PC-3 (cell line): Measurements from ENCODE around the gene ACP7. TPM values are rescaled to one million over a fixed set of nuclear protein-coding genes. Genes with fewer than 3 reads are reported as not detected.

Experiments used
- ATAC-seq: fragments of 200-7000 bp; cut with Tn5 transposase; 2 replicates; pipeline ENCODE4 v1.9.1; 2020; ENCODE audit warnings: mild to moderate bottlenecking, moderate library complexity
- BruUV-seq: library from RNA; stranded (reverse); fragments of 400-500 nt; replicated peaks from 2 replicates; lab custom pipeline; 2021; lab: Mats Ljungman, UMichigan
- CTCF ChIA-PET: fragments of 300-600 bp; sonication (Branson Sonifier 250); formaldehyde crosslinking; loops from one replicate; lab custom pipeline; 2022; ENCODE audit warnings: antibody characterized with exemption; lab: Charles Lee
- POLR2A ChIA-PET: fragments of 300-600 bp; sonication (Branson Sonifier 250); formaldehyde crosslinking; loops from one replicate; lab custom pipeline; 2022; ENCODE audit warnings: antibody characterized with exemption; ENCODE audit not compliant: unreplicated experiment; lab: Charles Lee
- DNase-seq: peaks from one replicate; pipeline ENCODE4 v3.0.0-alpha.2; 2015
- H2AFZ ChIP-seq: fragments of 300-600 bp; sonication (generic); 2 replicates; pipeline ENCODE4 v1.6.0; 2016; ENCODE audit warnings: antibody characterized with exemption, low read length
- H3F3A ChIP-seq: fragments of 300-600 bp; sonication (generic); one replicate; pipeline ENCODE4 v1.6.0; 2017; ENCODE audit warnings: antibody characterized with exemption, low read length, control low read depth, mild to moderate bottlenecking; ENCODE audit not compliant: unreplicated experiment
- H3K27ac ChIP-seq: fragments of 300-600 bp; sonication (generic); 2 replicates; pipeline ENCODE4 v1.5.1; 2016; ENCODE audit warnings: mild to moderate bottlenecking, low read length
- H3K27me3 ChIP-seq: fragments of 300-600 bp; sonication (generic); 2 replicates; pipeline ENCODE4 v1.6.1; 2016; ENCODE audit warnings: low read length, mixed read lengths
- H3K36me3 ChIP-seq: fragments of 300-600 bp; sonication (generic); 2 replicates; pipeline ENCODE4 v1.6.1; 2016; ENCODE audit warnings: low read depth, mixed run types, low read length, mixed read lengths
- H3K4me1 ChIP-seq: fragments of 300-600 bp; sonication (generic); 2 replicates; pipeline ENCODE4 v1.5.1; 2016; ENCODE audit warnings: low read length; ENCODE audit not compliant: insufficient read depth
- H3K4me2 ChIP-seq: fragments of 300-600 bp; sonication (generic); 2 replicates; pipeline ENCODE4 v1.6.0; 2016; ENCODE audit warnings: low read length
- H3K4me3 ChIP-seq: fragments of 300-600 bp; sonication (generic); 2 replicates; pipeline ENCODE4 v1.5.1; 2016; ENCODE audit warnings: mild to moderate bottlenecking, low read length, mixed read lengths
- H3K79me2 ChIP-seq: fragments of 300-600 bp; sonication (generic); 2 replicates; pipeline ENCODE4 v1.6.1; 2017; ENCODE audit warnings: low read length, mixed read lengths
- H3K9ac ChIP-seq: fragments of 300-600 bp; sonication (generic); 2 replicates; pipeline ENCODE4 v1.6.0; 2016; ENCODE audit warnings: mild to moderate bottlenecking, low read length
- H3K9me2 ChIP-seq: fragments of 300-600 bp; sonication (generic); replicated peaks from 2 replicates; pipeline ENCODE4 v1.6.1; 2016; ENCODE audit warnings: mixed run types, low read length, mixed read lengths
- H3K9me3 ChIP-seq: fragments of 300-600 bp; sonication (generic); 2 replicates; pipeline ENCODE4 v1.6.1; 2016; ENCODE audit warnings: low read length, mixed read lengths
- H4K20me1 ChIP-seq: fragments of 300-600 bp; sonication (generic); 2 replicates; pipeline ENCODE4 v1.6.1; 2016; ENCODE audit warnings: low read length, mixed read lengths
- CTCF ChIP-seq: fragments of 300-600 bp; sonication (generic); conservative IDR thresholded peaks from 2 replicates; pipeline ENCODE4 v1.5.1; 2017; ENCODE audit warnings: antibody characterized with exemption, low read depth, mild to moderate bottlenecking, low read length
- EZH2 ChIP-seq: fragments of 300-600 bp; sonication (generic); IDR thresholded peaks from one replicate; pipeline ENCODE4 v1.6.1; 2017; ENCODE audit warnings: antibody characterized with exemption, mild to moderate bottlenecking, low read length; ENCODE audit not compliant: unreplicated experiment
- EZH2phosphoT487 ChIP-seq: fragments of 300-600 bp; sonication (generic); IDR thresholded peaks from 2 replicates; pipeline ENCODE4 v1.6.1; 2018; ENCODE audit warnings: mild to moderate bottlenecking, antibody characterized with exemption, low read length, borderline replicate concordance
- intact Hi-C: fragments of 100-400 bp; cut with micrococcal nuclease; formaldehyde crosslinking; loops from 2 replicates; pipeline ENCODE4 v1.9.0; 2023
- total RNA-seq: library from RNA; depleted of rRNA; stranded (reverse); fragments of >200 nt; gene quantifications from 2 replicates; pipeline ENCODE4 v1.2.3, GENCODE V29; 2014

The ACP7 gene
- total RNA-seq, 1 experiment from 2014 or later, result 5.0 TPM

- Histone ChIP-seq H3K27ac (no peak overlapping the region), H4K20me1 (no peaks in the 10 kb centered on the region; the same call in 1 of the 2 replicates), H3K4me2 (no peak overlapping the region), H3K4me1 (no peaks in the 10 kb centered on the region), H3K79me2 (peaks cover 92% of the 10 kb centered on the region), H3K9me3 (no peaks in the 10 kb centered on the region), H3F3A (no peaks in the 10 kb centered on the region), H3K9ac (no peak overlapping the region), H3K27me3 (no peaks in the 10 kb centered on the region), H3K9me2 (no peaks in the 10 kb centered on the region), H3K4me3 (no peak overlapping the region), H3K36me3 (no peaks in the 10 kb centered on the region), H2AFZ (no peak overlapping the region)
- CTCF ChIA-PET, result no interaction called here
- no TSS peak for BruUV-seq
- no peak for ATAC-seq
- POLR2A ChIA-PET, result no interaction called here
- DNase-seq, result no peak
- intact Hi-C loops, result no loop called here
- TF ChIP-seq EZH2, result no peak
- no peak for TF ChIP-seq CTCF
- TF ChIP-seq EZH2phosphoT487, result no peak
These were observed 54.3 kb downstream of the ACP7 start for GRCh38 chr19:39138221-39139211.

GRCh38 chr19:39139305-39139874 lies 55.2 kb downstream of the ACP7 start:
- Histone ChIP-seq H3K27ac (no peak overlapping the region), H3K79me2 (peaks cover 88% of the 10 kb centered on the region), H3K4me1 (no peaks in the 10 kb centered on the region), H3K9me3 (no peaks in the 10 kb centered on the region), H3K36me3 (no peaks in the 10 kb centered on the region), H3K9ac (no peak overlapping the region), H2AFZ (no peak overlapping the region), H3F3A (no peaks in the 10 kb centered on the region), H3K4me2 (no peak overlapping the region), H4K20me1 (no peaks in the 10 kb centered on the region; the same call in 1 of the 2 replicates), H3K27me3 (no peaks in the 10 kb centered on the region), H3K9me2 (no peaks in the 10 kb centered on the region), H3K4me3 (no peak overlapping the region)
- ChIA-PET POLR2A (no interaction called here), CTCF (no interaction called here)
- no peak for DNase-seq
- no peak for TF ChIP-seq CTCF
- TF ChIP-seq EZH2, result no peak
- no peak for ATAC-seq
- intact Hi-C loops, result no loop called here
- BruUV-seq, result no TSS peak
